ENCODE results near the gene RAB3IL1. TPM values are rescaled to one million over a fixed set of nuclear protein-coding genes. Genes with fewer than 3 reads are reported as not detected.
A peak's percentile ranks its signal among the peaks of the same experiment; 100 is the strongest.

Gene RAB3IL1
- polyA plus RNA-seq, 3 donors: 0.13 TPM; not detected in 2

DNA sequence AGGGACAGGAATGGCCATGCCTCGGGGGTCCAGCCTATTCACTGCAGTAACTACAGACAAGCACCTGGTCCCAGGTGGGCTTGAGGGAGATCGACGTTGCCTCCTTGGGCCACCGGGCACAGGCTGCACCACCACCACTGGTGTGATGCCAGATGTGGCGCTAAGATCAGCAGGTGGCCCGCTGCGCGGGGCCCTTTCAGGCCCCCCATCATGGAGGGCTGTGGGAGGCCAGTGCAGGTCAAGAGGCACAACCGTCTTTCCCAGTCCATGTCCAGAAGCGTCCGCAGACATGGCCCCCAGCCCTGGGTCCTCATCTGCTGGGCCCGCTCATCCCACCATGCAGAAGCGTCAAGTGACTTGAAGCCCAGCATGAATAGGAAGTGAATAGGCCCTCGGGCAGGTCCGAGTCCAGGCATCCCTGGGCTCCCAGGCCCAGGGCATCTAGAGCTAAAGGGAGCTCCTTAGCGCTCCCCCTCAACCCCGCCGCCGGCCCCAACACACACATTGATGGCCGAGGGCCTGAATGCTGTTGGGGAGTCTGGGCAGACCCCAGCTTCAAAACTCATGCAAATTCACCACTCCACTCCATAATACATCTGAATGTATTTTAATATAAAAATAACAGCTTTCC is 44.3 kb downstream of the RAB3IL1 start:
- no peaks in the 10 kb centered on the region for H4K20me1 ChIP-seq (ENCODE audit: insufficient read depth, low read length)
- Mint-ChIP-seq H3K4me3 (no peak overlapping the region), H3K27ac (no peak overlapping the region), H3K9me3 (no peaks in the 10 kb centered on the region), H3K4me1 (peaks cover 7% of the 10 kb centered on the region), H3K27me3 (ENCODE audit: low read depth in 3 of 3) (peaks cover 10 to 19% (median 13%) of the 10 kb centered on the region in 3 donors), H3K36me3 (no peaks in the 10 kb centered on the region)
- WGBS (ENCODE audit: insufficient coverage): 88% methylated on average over 14 of the region's 20 CpGs
- no peak overlapping the region for H2AFZ ChIP-seq (ENCODE audit: insufficient read depth, low read depth, low read length, poor library complexity, severe bottlenecking)
- no peak for DNase-seq
- no peak overlapping the region for H3K4me2 ChIP-seq (replicated peaks; ENCODE audit: extremely low read depth, low read length, poor library complexity, severe bottlenecking)
- TF ChIP-seq, protein P1, sequence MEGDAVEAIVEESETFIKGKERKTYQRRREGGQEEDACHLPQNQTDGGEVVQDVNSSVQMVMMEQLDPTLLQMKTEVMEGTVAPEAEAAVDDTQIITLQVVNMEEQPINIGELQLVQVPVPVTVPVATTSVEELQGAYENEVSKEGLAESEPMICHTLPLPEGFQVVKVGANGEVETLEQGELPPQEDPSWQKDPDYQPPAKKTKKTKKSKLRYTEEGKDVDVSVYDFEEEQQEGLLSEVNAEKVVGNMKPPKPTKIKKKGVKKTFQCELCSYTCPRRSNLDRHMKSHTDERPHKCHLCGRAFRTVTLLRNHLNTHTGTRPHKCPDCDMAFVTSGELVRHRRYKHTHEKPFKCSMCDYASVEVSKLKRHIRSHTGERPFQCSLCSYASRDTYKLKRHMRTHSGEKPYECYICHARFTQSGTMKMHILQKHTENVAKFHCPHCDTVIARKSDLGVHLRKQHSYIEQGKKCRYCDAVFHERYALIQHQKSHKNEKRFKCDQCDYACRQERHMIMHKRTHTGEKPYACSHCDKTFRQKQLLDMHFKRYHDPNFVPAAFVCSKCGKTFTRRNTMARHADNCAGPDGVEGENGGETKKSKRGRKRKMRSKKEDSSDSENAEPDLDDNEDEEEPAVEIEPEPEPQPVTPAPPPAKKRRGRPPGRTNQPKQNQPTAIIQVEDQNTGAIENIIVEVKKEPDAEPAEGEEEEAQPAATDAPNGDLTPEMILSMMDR (IDR thresholded peaks at IDR 0.05): no peak
- intact Hi-C loops (cut with micrococcal nuclease): no loop called here
- H3K9ac ChIP-seq (ENCODE audit: insufficient read depth, low read length, poor library complexity, severe bottlenecking): no peak overlapping the region
- no peaks in the 10 kb centered on the region for H3K9me3 ChIP-seq (replicated peaks in 1 of 2; ENCODE audit: control insufficient read depth in 1 of 2, insufficient read depth in 1 of 2, low read length in 2 of 2)
- no peaks in the 10 kb centered on the region for H3K36me3 ChIP-seq (replicated peaks in 1 of 2; ENCODE audit: control insufficient read depth in 1 of 2, insufficient read depth in 2 of 2, low read length in 2 of 2)
- no peaks in the 10 kb centered on the region for H3K79me2 ChIP-seq (ENCODE audit: insufficient read depth, low read length)
- H3K27me3 ChIP-seq (ENCODE audit: control insufficient read depth in 2 of 2, insufficient read depth in 2 of 2, low read length in 2 of 2): peaks cover 0 to 13% of the 10 kb centered on the region in 2 donors
- peaks cover 3 to 5% of the 10 kb centered on the region in 2 donors for H3K4me1 ChIP-seq (ENCODE audit: control insufficient read depth in 1 of 2, insufficient read depth in 2 of 2, low read length in 2 of 2)
- H3K4me3 ChIP-seq (replicated peaks in 1 of 3; ENCODE audit: low read depth in 2 of 3, low read length in 3 of 3): no peak overlapping the region
- no peak overlapping the region for H3K27ac ChIP-seq (ENCODE audit: low read depth in 1 of 2, low read length in 2 of 2)

DNA sequence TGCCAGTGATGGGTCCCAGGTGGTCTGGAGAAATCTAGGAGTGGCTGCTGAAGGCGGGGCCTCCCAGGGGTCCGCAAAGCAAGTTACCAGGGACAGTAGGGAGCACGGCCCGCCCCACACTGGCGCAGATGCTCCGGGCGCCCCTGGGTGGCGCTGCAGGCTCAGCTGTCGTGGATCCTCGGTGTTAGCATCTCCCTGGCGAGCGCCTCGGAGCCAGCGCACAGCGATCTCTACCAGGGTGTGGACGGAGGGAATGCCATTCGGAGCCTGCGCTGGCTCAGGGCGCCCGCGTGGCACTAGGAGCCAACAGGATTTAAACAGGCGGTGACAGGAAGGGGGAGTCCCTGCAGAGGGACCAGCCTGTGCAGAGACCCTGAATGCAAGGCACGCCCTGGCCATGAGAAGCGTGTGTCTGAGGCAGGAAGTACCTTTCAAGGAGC is 46.2 kb downstream of the RAB3IL1 start:
- WGBS (ENCODE audit: insufficient coverage): 5% methylated on average over 21 of the region's 24 CpGs

More for the DNA sequence above, 46.2 kb downstream of the RAB3IL1 start:
- DNase-seq: peak; percentile 47 to 60 (median 57)
- TF ChIP-seq, protein P1 (IDR thresholded peaks at IDR 0.05): peak; percentile 96
- H3K4me3 Mint-ChIP-seq: peak overlapping the region in 1 of 2 donors; percentile 75
- Histone ChIP-seq H3K9ac (ENCODE audit: insufficient read depth, low read length, poor library complexity, severe bottlenecking) (no peak overlapping the region), H3K4me2 (replicated peaks; ENCODE audit: extremely low read depth, low read length, poor library complexity, severe bottlenecking) (no peak overlapping the region), H3K36me3 (replicated peaks in 1 of 2; ENCODE audit: control insufficient read depth in 1 of 2, insufficient read depth in 2 of 2, low read length in 2 of 2) (no peaks in the 10 kb centered on the region), H3K9me3 (replicated peaks in 1 of 2; ENCODE audit: control insufficient read depth in 1 of 2, insufficient read depth in 1 of 2, low read length in 2 of 2) (no peaks in the 10 kb centered on the region), H3K4me3 (replicated peaks in 1 of 3; ENCODE audit: low read depth in 2 of 3, low read length in 3 of 3) (no peak overlapping the region), H3K79me2 (ENCODE audit: insufficient read depth, low read length) (no peaks in the 10 kb centered on the region), H3K27me3 (ENCODE audit: control insufficient read depth in 2 of 2, insufficient read depth in 2 of 2, low read length in 2 of 2) (peaks cover 0 to 13% of the 10 kb centered on the region in 2 donors), H2AFZ (ENCODE audit: insufficient read depth, low read depth, low read length, poor library complexity, severe bottlenecking) (peak overlapping the region; percentile 41), H3K27ac (ENCODE audit: low read depth in 1 of 2, low read length in 2 of 2) (no peak overlapping the region), H3K4me1 (ENCODE audit: control insufficient read depth in 1 of 2, insufficient read depth in 2 of 2, low read length in 2 of 2) (peaks cover 3 to 5% of the 10 kb centered on the region in 2 donors), H4K20me1 (ENCODE audit: insufficient read depth, low read length) (no peaks in the 10 kb centered on the region)
- H3K9me3 Mint-ChIP-seq: no peaks in the 10 kb centered on the region
- H3K27ac Mint-ChIP-seq: peak overlapping the region in 1 of 7 donors; percentile 38
- H3K27me3 Mint-ChIP-seq (ENCODE audit: low read depth in 3 of 3): peaks cover 7 to 19% (median 13%) of the 10 kb centered on the region in 3 donors
- intact Hi-C loops (cut with micrococcal nuclease): loop anchor here in 1 of 2 donors (2.0 kb wide), 1 partner anchor 74 kb away; no protein-coding TSS in a partner anchor
- peaks cover 0 to 3% of the 10 kb centered on the region in 2 donors for H3K36me3 Mint-ChIP-seq
- peaks cover 7% of the 10 kb centered on the region for H3K4me1 Mint-ChIP-seq
